Hepatocyte (in vitro differentiated cells): ENCODE data around the gene MKNK2. TPM values are rescaled to one million over a fixed set of nuclear protein-coding genes. Genes with fewer than 3 reads are reported as not detected.

ENCODE experiments used
- DNase-seq: peaks from one replicate; pipeline ENCODE4 v3.0.0-alpha.2; 2016; ENCODE audit warnings: low spot score
- H2AFZ ChIP-seq: fragments of 200-600 bp; sonication (generic); 2 replicates; pipeline ENCODE4 v1.6.0; 2016; ENCODE audit warnings: antibody characterized with exemption, mild to moderate bottlenecking
- H3K27ac ChIP-seq: fragments of 200-600 bp; sonication (generic); 2 replicates; pipeline ENCODE4 v1.5.1; 2016; ENCODE audit warnings: mild to moderate bottlenecking
- H3K27me3 ChIP-seq: fragments of 200-600 bp; sonication (generic); 2 replicates; pipeline ENCODE4 v1.6.1; 2016
- H3K36me3 ChIP-seq: fragments of 200-600 bp; sonication (generic); replicated peaks from 2 replicates; pipeline ENCODE4 v1.5.1; 2016; ENCODE audit warnings: low read depth; ENCODE audit not compliant: insufficient read depth
- H3K4me1 ChIP-seq: fragments of 200-600 bp; sonication (generic); 2 replicates; pipeline ENCODE4 v1.5.1; 2016; ENCODE audit warnings: mild to moderate bottlenecking, moderate library complexity; ENCODE audit not compliant: insufficient read depth
- H3K4me2 ChIP-seq: fragments of 200-600 bp; sonication (generic); 2 replicates; pipeline ENCODE4 v1.6.0; 2016
- H3K4me3 ChIP-seq: fragments of 200-600 bp; sonication (generic); 2 replicates; pipeline ENCODE4 v1.5.1; 2016; ENCODE audit warnings: mild to moderate bottlenecking
- H3K79me2 ChIP-seq: fragments of 200-600 bp; sonication (generic); 2 replicates; pipeline ENCODE4 v1.6.0; 2017; ENCODE audit warnings: mild to moderate bottlenecking
- H3K9me2 ChIP-seq: fragments of 200-600 bp; sonication (generic); replicated peaks from 2 replicates; pipeline ENCODE4 v1.6.0; 2017; ENCODE audit warnings: mild to moderate bottlenecking; ENCODE audit not compliant: insufficient read depth
- H3K9me3 ChIP-seq: fragments of 200-600 bp; sonication (generic); 2 replicates; pipeline ENCODE4 v1.5.1; 2016; ENCODE audit warnings: low read depth, mild to moderate bottlenecking
- H4K20me1 ChIP-seq: fragments of 200-600 bp; sonication (generic); 2 replicates; pipeline ENCODE4 v1.6.0; 2016; ENCODE audit warnings: mild to moderate bottlenecking; ENCODE audit not compliant: insufficient read depth, poor library complexity, severe bottlenecking
- EZH2 ChIP-seq: fragments of 200-600 bp; sonication (generic); IDR thresholded peaks from 2 replicates; pipeline ENCODE4 v1.6.1; 2016; ENCODE audit warnings: antibody characterized with exemption, mild to moderate bottlenecking, borderline replicate concordance
- EZH2phosphoT487 ChIP-seq: fragments of 200-600 bp; sonication (generic); IDR thresholded peaks from one replicate; pipeline ENCODE4 v1.6.1; 2018; ENCODE audit warnings: antibody characterized with exemption, mild to moderate bottlenecking, low read depth, moderate library complexity; ENCODE audit not compliant: unreplicated experiment, severe bottlenecking
- WGBS: methylation state at CpG from one replicate; pipeline ENCODE4 v1.1.6; 2016; ENCODE audit warnings: low lambda C conversion rate; ENCODE audit errors: missing lambda C conversion rate; 5-methylcytosine and 5-hydroxymethylcytosine counted together
- polyA plus RNA-seq: library from polyadenylated mRNA; unstranded; fragments of >200 nt; fragmentation: Nextera tagmentation; extraction: Ambion mirVana; gene quantifications from 2 replicates; pipeline ENCODE4 v1.2.1, GENCODE V29; 2016
- total RNA-seq: library from RNA; depleted of rRNA; stranded (reverse); fragments of >200 nt; gene quantifications from 2 replicates; pipeline ENCODE4 v1.2.3, GENCODE V29; 2014
- TF ChIP-seq, protein P1 (sequence below): fragments of 200-600 bp; sonication (generic); IDR thresholded peaks from 2 replicates; pipeline ENCODE4 v1.5.1; 2016; ENCODE audit warnings: antibody characterized with exemption, mild to moderate bottlenecking; ENCODE audit not compliant: poor library complexity

MKNK2 gene
- total and polyA plus RNA-seq, 2 experiments from 2014 or later = 90.4 to 136 TPM

- H3K27ac ChIP-seq = no peak overlapping the region
- H3K79me2 ChIP-seq = peaks cover 4% of the 10 kb centered on the region
- DNase-seq = no peak
- H3K4me3 ChIP-seq = no peak overlapping the region
- no peak for TF ChIP-seq EZH2phosphoT487
- TF ChIP-seq EZH2 = no peak
- TF ChIP-seq, protein P1, sequence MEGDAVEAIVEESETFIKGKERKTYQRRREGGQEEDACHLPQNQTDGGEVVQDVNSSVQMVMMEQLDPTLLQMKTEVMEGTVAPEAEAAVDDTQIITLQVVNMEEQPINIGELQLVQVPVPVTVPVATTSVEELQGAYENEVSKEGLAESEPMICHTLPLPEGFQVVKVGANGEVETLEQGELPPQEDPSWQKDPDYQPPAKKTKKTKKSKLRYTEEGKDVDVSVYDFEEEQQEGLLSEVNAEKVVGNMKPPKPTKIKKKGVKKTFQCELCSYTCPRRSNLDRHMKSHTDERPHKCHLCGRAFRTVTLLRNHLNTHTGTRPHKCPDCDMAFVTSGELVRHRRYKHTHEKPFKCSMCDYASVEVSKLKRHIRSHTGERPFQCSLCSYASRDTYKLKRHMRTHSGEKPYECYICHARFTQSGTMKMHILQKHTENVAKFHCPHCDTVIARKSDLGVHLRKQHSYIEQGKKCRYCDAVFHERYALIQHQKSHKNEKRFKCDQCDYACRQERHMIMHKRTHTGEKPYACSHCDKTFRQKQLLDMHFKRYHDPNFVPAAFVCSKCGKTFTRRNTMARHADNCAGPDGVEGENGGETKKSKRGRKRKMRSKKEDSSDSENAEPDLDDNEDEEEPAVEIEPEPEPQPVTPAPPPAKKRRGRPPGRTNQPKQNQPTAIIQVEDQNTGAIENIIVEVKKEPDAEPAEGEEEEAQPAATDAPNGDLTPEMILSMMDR = no peak
- H3K9me3 ChIP-seq = no peaks in the 10 kb centered on the region
- no peaks in the 10 kb centered on the region for H3K36me3 ChIP-seq
- H3K9me2 ChIP-seq = no peaks in the 10 kb centered on the region
- H3K4me2 ChIP-seq = no peak overlapping the region
- no peaks in the 10 kb centered on the region for H4K20me1 ChIP-seq
- no peaks in the 10 kb centered on the region for H3K4me1 ChIP-seq
- no peaks in the 10 kb centered on the region for H3K27me3 ChIP-seq
- H2AFZ ChIP-seq = no peak overlapping the region
- WGBS = 98% methylated on average over 23 of the region's 23 CpGs
These were observed 28.8 kb upstream of the MKNK2 start for GRCh38 chr19:2079865-2080301.

GRCh38 chr19:2079076-2079864 is 28.2 kb upstream of the MKNK2 start:
- no peak for DNase-seq
- Histone ChIP-seq H2AFZ (no peak overlapping the region), H4K20me1 (no peaks in the 10 kb centered on the region), H3K4me1 (no peaks in the 10 kb centered on the region), H3K9me2 (no peaks in the 10 kb centered on the region), H3K4me3 (no peak overlapping the region), H3K4me2 (no peak overlapping the region), H3K79me2 (peaks cover 4% of the 10 kb centered on the region), H3K36me3 (no peaks in the 10 kb centered on the region), H3K9me3 (no peaks in the 10 kb centered on the region), H3K27ac (no peak overlapping the region), H3K27me3 (no peaks in the 10 kb centered on the region)
- WGBS = 98% methylated on average over 32 of the region's 32 CpGs
- TF ChIP-seq, protein P1 = no peak
- no peak for TF ChIP-seq EZH2phosphoT487
- TF ChIP-seq EZH2 = no peak

- H3K36me3 ChIP-seq = no peaks in the 10 kb centered on the region
- H4K20me1 ChIP-seq = no peaks in the 10 kb centered on the region
- no peak overlapping the region for H2AFZ ChIP-seq
- H3K27ac ChIP-seq = no peak overlapping the region
- no peak overlapping the region for H3K4me3 ChIP-seq
- DNase-seq = no peak
- no peak overlapping the region for H3K4me2 ChIP-seq
- H3K9me2 ChIP-seq = no peaks in the 10 kb centered on the region
- H3K27me3 ChIP-seq = no peaks in the 10 kb centered on the region
- H3K4me1 ChIP-seq = no peaks in the 10 kb centered on the region
- TF ChIP-seq, protein P1 = no peak
- TF ChIP-seq EZH2 (no peak), EZH2phosphoT487 (no peak)
- no peaks in the 10 kb centered on the region for H3K9me3 ChIP-seq
- 98% methylated on average over 44 of the region's 44 CpGs for WGBS
- peaks cover 4% of the 10 kb centered on the region for H3K79me2 ChIP-seq
These were observed 27.0 kb upstream of the MKNK2 start for GRCh38 chr19:2077833-2078619.
